Spleen (tissue), 11 donors: ENCODE results near the gene LEF1. TPM values are rescaled to one million over a fixed set of nuclear protein-coding genes. Genes with fewer than 3 reads are reported as not detected.

Experiments used
- DNase-seq: peaks from one replicate; pipeline ENCODE4 v3.0.0-alpha.2; 2020
- H3K27ac ChIP-seq, 8 donors: fragments of 200-600 bp; sonication (generic) in 7 of 8; 1 replicate in 4 of 8; 2 replicates in 4 of 8; pipeline versions ENCODE4 v1.5.0 to v1.8.0; 2016 to 2021; ENCODE audit warnings: inconsistent platforms in 4 of 8, mild to moderate bottlenecking in 4 of 8, moderate library complexity in 1 of 8
- H3K27me3 ChIP-seq, 7 donors: fragments of 200-600 bp; sonication (generic) in 6 of 7; replicated peaks in 1 of 7; 1 replicate in 4 of 7; 2 replicates in 3 of 7; pipeline versions ENCODE4 v1.5.0 to v1.8.0; 2016 to 2021; ENCODE audit warnings: inconsistent platforms in 3 of 7, mild to moderate bottlenecking in 1 of 7
- H3K36me3 ChIP-seq, 6 donors: fragments of 200-600 bp; sonication (generic) in 5 of 6; 1 replicate in 4 of 6; 2 replicates in 2 of 6; pipeline versions ENCODE4 v1.5.0 to v1.8.0; 2016 to 2021; ENCODE audit warnings: inconsistent platforms in 2 of 6
- H3K4me1 ChIP-seq, 6 donors: fragments of 200-600 bp; sonication (generic) in 5 of 6; 1 replicate in 3 of 6; 2 replicates in 3 of 6; pipeline versions ENCODE4 v1.5.0 to v1.8.0; 2016 to 2021; ENCODE audit warnings: inconsistent platforms in 3 of 6
- H3K4me3 ChIP-seq, 8 donors: fragments of 200-600 bp; sonication (generic) in 7 of 8; 1 replicate in 4 of 8; 2 replicates in 4 of 8; pipeline versions ENCODE4 v1.5.0 to v1.8.0; 2016 to 2021; ENCODE audit warnings: inconsistent platforms in 4 of 8, mild to moderate bottlenecking in 4 of 8, moderate library complexity in 2 of 8
- H3K9me3 ChIP-seq, 8 donors: fragments of 200-600 bp; sonication (generic) in 7 of 8; 1 replicate in 4 of 8; 2 replicates in 4 of 8; pipeline versions ENCODE4 v1.5.0 to v1.8.0; 2016 to 2021; ENCODE audit warnings: inconsistent platforms in 4 of 8
- POLR2A ChIP-seq, 3 donors: fragments of 450-650 bp; IDR thresholded peaks; one replicate each; pipeline ENCODE4 v1.5.1; 2017; ENCODE audit warnings: antibody characterized with exemption in 3 of 3, mild to moderate bottlenecking in 1 of 3
- POLR2AphosphoS5 ChIP-seq, 3 donors: sonication (generic); formaldehyde crosslinking; IDR thresholded peaks; one replicate each; pipeline ENCODE4 v1.5.1; 2017; ENCODE audit warnings: antibody characterized with exemption in 3 of 3
- WGBS, 5 donors: extraction: QIAGEN DNeasy Blood & Tissue Kit in 3 of 5; methylation state at CpG; one replicate each; pipeline versions ENCODE4 v1.1.5 to v1.1.7; 2013 to 2018; 5-methylcytosine and 5-hydroxymethylcytosine counted together
- intact Hi-C: fragments of 100-400 bp; cut with DNase I; formaldehyde crosslinking; loops from one replicate; pipeline ENCODE4 v1.15.0; 2023; ENCODE audit warnings: low total_unique reads
- polyA plus RNA-seq, 3 donors: library from polyadenylated mRNA; stranded (reverse); fragments of 200-250 nt; gene quantifications; one replicate each; pipeline ENCODE4 v1.2.1, GENCODE V29; 2013
- total RNA-seq, 7 donors: library from RNA; depleted of rRNA in 3 of 7; stranded (reverse); fragments of >200 nt in 3 of 7; fragmentation: NEBNext Ultra II Directional in 4 of 7; extraction: Animal tissue kit (Norgen Biotek cat#: 25700) in 4 of 7; gene quantifications; one replicate each; pipeline versions ENCODE4 v1.1.0 to v1.2.1, GENCODE V29; 2016 to 2021
- TF ChIP-seq, protein P1 (sequence below), 11 experiments: fragments of 200-600 bp in 7 of 11; fragments of 450-650 bp in 4 of 11; sonication (generic) in 4 of 11; IDR thresholded peaks in 8 of 11; conservative IDR thresholded peaks in 3 of 11; 1 replicate in 7 of 11; 2 replicates in 4 of 11; pipeline versions ENCODE4 v1.4.0 to v1.8.0; 2016 to 2021; ENCODE audit warnings: antibody characterized with exemption in 11 of 11, inconsistent platforms in 4 of 11, mild to moderate bottlenecking in 1 of 11
- donor health status: healthy with polysubstance abuse.
- donor health status: DM: no; HTN: no; CAD: no; lungs with moderate emphysema.
- donor health status: DM: no; HTN: no; CAD: no.
- donor health status: Bipolar disorder and iron deficiency.
- donor health status: healthy.
- donor health status: DM: no; HTN: no; CAD: no.
- donor health status: DM: yes; HTN: yes; CAD: no.

Gene LEF1
- total and polyA plus RNA-seq, 10 donors: 7.8 to 55.4 (median 33.9) TPM

- TF ChIP-seq POLR2A (IDR thresholded peaks at IDR 0.05): no peak
- no peak for TF ChIP-seq POLR2AphosphoS5 (IDR thresholded peaks at IDR 0.05)
- intact Hi-C loops: no loop called here
- H3K4me1 ChIP-seq: no peaks in the 10 kb centered on the region
These were observed 112.3 kb downstream of the LEF1 start for GRCh38 chr4:108056418-108056817.

GRCh38 chr4:108055787-108056186 is 112.9 kb downstream of the LEF1 start:
- Histone ChIP-seq H3K27me3 (no peaks in the 10 kb centered on the region), H3K27ac (no peak overlapping the region), H3K4me3 (no peak overlapping the region), H3K4me1 (no peaks in the 10 kb centered on the region), H3K36me3 (no peaks in the 10 kb centered on the region), H3K9me3 (no peaks in the 10 kb centered on the region)
- DNase-seq: no peak
- intact Hi-C loops: no loop called here
- 94 to 98% (median 94%) methylated on average over 3 of the region's 3 CpGs for WGBS, 5 donors
- TF ChIP-seq POLR2AphosphoS5 (IDR thresholded peaks at IDR 0.05) (no peak), POLR2A (IDR thresholded peaks at IDR 0.05) (no peak)
- TF ChIP-seq, protein P1, sequence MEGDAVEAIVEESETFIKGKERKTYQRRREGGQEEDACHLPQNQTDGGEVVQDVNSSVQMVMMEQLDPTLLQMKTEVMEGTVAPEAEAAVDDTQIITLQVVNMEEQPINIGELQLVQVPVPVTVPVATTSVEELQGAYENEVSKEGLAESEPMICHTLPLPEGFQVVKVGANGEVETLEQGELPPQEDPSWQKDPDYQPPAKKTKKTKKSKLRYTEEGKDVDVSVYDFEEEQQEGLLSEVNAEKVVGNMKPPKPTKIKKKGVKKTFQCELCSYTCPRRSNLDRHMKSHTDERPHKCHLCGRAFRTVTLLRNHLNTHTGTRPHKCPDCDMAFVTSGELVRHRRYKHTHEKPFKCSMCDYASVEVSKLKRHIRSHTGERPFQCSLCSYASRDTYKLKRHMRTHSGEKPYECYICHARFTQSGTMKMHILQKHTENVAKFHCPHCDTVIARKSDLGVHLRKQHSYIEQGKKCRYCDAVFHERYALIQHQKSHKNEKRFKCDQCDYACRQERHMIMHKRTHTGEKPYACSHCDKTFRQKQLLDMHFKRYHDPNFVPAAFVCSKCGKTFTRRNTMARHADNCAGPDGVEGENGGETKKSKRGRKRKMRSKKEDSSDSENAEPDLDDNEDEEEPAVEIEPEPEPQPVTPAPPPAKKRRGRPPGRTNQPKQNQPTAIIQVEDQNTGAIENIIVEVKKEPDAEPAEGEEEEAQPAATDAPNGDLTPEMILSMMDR (IDR thresholded peaks at IDR 0.05 in 8 of 11, conservative IDR thresholded peaks at IDR 0.05 in 3 of 11): no peak

More at GRCh38 chr4:108056418-108056817, 112.3 kb downstream of the LEF1 start:
- DNase-seq: no peak
- 76 to 83% (median 78%) methylated on average over 6 of the region's 6 CpGs for WGBS, 5 donors
- H3K36me3 ChIP-seq: no peaks in the 10 kb centered on the region
- no peaks in the 10 kb centered on the region for H3K27me3 ChIP-seq
- no peaks in the 10 kb centered on the region for H3K9me3 ChIP-seq
- no peak overlapping the region for H3K27ac ChIP-seq
- no peak overlapping the region for H3K4me3 ChIP-seq

DNA sequence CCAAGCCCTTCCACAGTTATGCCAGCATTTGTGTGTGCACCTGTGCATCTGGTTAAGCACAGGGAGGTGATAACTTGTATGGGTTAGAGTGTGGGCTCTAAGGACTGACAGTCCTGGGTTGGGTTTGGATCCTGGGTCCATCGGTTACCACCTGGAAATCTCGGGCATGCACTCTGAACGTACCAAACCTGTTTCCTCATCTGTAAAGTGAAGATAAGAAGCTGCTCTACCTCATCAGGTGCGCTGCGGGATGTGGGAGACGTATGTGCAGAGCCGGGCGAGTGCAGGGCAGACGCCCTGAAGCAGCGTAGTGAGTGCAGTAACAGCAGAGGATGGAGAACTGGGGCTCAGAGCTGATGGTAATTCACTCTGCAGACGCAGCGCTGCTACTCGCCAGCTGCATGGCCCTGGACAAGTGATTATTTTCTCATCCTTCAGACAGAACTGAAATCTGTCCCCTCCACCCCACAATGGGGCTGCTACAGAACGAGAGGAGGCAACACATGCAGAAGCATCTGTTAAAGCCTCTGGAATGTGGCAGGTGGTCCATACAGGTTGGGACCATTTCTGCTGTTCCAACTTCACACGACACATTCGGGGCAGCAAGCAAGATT is 114.6 kb downstream of the LEF1 start:
- H3K27ac ChIP-seq: no peak overlapping the region
- DNase-seq: no peak
- H3K4me1 ChIP-seq: peaks cover 0 to 9% (median 0%) of the 10 kb centered on the region in 6 donors
- no peaks in the 10 kb centered on the region for H3K9me3 ChIP-seq
- H3K4me3 ChIP-seq: no peak overlapping the region
- TF ChIP-seq POLR2AphosphoS5 (IDR thresholded peaks at IDR 0.05): no peak
- TF ChIP-seq, protein P1 (IDR thresholded peaks at IDR 0.05 in 8 of 11, conservative IDR thresholded peaks at IDR 0.05 in 3 of 11): no peak
- no peak for TF ChIP-seq POLR2A (IDR thresholded peaks at IDR 0.05)
- intact Hi-C loops: no loop called here
- H3K36me3 ChIP-seq: no peaks in the 10 kb centered on the region
- H3K27me3 ChIP-seq: no peaks in the 10 kb centered on the region
- WGBS, 5 donors: 82 to 93% (median 92%) methylated on average over 16 of the region's 16 CpGs

DNA sequence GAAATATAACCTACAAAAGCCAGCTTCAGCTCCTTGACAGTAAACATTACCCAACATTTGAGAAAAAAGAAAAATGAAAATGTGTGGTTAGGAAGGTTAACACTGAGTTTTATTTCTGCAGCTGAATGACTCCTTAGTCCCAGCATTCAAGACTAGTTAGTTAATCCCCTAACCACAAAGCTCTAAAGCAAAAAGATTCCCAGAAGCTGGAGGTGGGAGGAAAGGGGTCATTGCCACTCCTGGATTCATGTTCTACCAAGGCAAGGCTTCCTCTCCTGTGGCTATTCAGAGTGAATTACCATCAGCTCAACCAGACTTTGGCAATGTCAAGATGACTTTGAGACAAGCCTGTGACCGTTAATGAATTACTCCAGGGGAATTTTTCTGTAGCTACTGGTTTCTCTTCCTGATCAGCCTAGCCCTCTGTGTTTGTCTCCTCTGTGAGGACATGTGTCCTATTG is 115.5 kb downstream of the LEF1 start:
- TF ChIP-seq POLR2AphosphoS5 (IDR thresholded peaks at IDR 0.05) (no peak), POLR2A (IDR thresholded peaks at IDR 0.05) (no peak)
- TF ChIP-seq, protein P1 (IDR thresholded peaks at IDR 0.05 in 8 of 11, conservative IDR thresholded peaks at IDR 0.05 in 3 of 11): no peak
- H3K27ac ChIP-seq: no peak overlapping the region
- peaks cover 0 to 13% (median 0%) of the 10 kb centered on the region in 6 donors for H3K4me1 ChIP-seq
- no peaks in the 10 kb centered on the region for H3K36me3 ChIP-seq
- no peak for DNase-seq
- intact Hi-C loops: no loop called here
- H3K9me3 ChIP-seq: no peaks in the 10 kb centered on the region
- H3K27me3 ChIP-seq: no peaks in the 10 kb centered on the region
- no peak overlapping the region for H3K4me3 ChIP-seq
- WGBS, 5 donors: 17 to 83% (median 74%) methylated on average over 1 of the region's 1 CpG
